ENCODE results near the gene RPL9.
A peak's percentile ranks its signal among the peaks of the same experiment; 100 is the strongest.
"Not testable (repeated sequence)": the region's sequence is repeated elsewhere in the genome, so short reads cannot be mapped to it uniquely, and the experiment has no call there.

The RPL9 gene

GRCh38 chr4:39433878-39434492 is 24.7 kb downstream of the RPL9 start:
- H3K4me3 ChIP-seq (ENCODE audit: low read depth, low read length) = no peak overlapping the region
- DNase-seq (ENCODE audit: low read depth) = no peak

DNA sequence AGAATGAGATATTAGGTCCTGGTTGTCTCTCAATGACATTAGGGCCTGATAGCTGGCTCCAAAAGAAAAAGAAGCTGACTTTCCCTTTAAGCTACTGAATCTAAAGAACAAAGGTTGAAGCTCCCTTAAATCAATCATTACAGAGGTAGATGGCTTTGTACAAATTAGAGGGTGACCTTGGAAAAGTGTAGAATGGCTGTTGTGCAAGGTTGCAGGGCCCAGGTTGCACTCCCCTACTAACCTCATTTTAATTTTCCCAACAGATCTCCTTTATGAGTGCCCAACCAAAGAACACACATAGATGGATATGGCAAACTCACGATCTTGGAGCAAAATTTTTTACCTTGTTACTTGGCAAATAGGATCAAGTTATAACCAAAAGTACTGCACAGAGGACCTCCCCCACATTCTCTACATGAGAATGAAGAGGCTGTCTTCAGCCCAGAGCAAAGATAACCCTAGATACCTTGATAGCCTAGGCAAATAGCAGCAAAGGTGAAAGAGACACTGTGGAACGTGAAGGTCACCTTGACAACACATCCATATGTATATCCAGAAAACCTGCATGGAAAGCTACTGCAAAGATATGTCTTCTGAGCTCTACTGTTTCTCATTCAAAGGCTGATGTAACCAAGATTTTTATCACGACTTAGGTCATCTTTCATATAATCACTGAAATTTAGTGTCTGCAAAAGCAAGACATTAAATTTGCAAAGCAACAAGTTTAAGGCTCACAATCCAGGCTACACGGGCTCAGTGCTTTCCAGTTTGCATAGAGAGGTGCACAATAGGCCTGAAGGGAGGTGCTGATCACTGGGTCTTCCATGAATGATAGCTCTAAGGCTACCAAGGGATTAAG is 29.0 kb downstream of the RPL9 start:
- no peak for DNase-seq (ENCODE audit: low read depth)
- no peak overlapping the region for H3K4me3 ChIP-seq (ENCODE audit: low read depth, low read length)

DNA sequence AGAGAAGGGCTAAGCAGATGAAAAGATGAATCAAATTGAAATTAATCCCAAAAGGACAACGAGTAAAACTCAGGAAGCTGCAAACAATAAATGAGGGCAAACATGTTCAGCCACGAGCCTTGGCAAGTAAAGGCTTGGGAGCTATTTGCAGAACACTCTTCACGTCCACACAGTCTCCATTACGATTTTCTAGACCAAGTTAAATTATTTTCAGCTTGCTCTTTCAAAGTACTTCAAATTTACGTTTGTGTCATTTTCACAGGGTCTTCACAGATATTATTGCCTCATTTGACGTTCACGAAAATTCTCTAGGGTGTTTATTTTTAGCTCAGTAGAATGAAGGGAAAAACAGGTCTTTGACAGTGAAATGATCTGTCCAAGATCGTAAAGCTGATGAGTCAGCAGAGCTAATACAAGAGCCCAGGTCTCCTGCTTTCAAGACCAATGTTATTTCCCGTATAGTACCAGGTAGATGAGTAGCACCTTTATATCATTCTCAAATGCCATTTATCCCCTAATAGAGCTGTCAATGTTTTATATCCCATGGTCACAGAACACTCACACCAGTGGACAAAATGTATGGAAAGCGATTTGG is 31.1 kb downstream of the RPL9 start:
- no peak overlapping the region for H3K4me3 ChIP-seq (ENCODE audit: low read depth, low read length)
- peak; percentile 24 for DNase-seq (ENCODE audit: low read depth)

- no peak overlapping the region for H3K4me3 ChIP-seq (ENCODE audit: low read depth, low read length)
- DNase-seq (ENCODE audit: low read depth) = no peak
These were observed 32.0 kb downstream of the RPL9 start for GRCh38 chr4:39426728-39427127.

GRCh38 chr4:39425297-39425696 is 33.4 kb downstream of the RPL9 start:
- DNase-seq (ENCODE audit: low read depth); H3K4me3 ChIP-seq (ENCODE audit: low read depth, low read length): not testable (repeated sequence)

DNA sequence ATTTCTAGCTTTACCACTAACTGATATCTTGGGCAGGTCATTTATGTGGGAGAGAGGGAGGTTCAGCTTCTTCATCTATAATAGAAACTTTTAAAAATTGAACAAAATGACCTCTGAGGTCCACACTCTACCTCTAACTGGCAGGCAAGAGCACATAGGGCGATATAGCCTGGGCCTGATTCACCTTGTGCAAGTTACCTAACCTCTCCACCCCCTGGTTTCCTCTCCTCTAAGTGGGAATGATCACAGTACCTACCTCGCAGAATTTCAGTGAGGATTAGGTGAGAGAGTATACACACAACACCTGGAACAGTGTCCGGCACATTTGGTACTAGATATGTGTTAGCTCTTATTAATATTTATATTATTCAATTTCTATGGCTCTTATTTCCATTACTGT is 36.5 kb downstream of the RPL9 start:
- DNase-seq (ENCODE audit: low read depth) = no peak
- H3K4me3 ChIP-seq (ENCODE audit: low read depth, low read length) = no peak overlapping the region

DNA sequence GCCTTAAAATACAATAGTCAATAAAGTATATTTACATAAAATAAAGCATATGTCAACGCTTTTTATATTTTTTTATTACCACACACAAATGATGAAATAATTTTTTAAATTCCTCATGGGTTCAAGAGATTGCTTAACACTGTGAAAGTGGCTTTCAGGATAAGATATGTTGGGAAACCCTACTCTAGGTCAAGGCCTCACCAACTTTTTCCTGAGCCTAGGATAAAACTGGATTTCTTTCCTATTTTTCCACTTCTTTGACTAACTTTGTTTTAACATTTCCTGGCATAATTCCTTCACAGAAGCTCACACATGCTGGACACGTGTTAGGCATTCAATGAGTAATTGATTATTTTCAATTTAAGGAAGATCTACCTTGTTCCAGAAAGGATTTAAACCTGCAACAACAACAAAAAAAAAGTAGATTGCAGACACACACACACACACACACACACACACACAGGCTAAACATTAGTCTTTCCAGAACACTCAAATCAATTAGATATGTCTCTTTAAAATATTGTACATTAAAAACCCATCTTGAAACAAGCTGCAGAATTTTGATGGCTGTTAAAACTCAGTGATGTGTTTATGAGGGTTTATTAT is 42.9 kb downstream of the RPL9 start:
- H3K4me3 ChIP-seq (ENCODE audit: low read depth, low read length) = no peak overlapping the region
- DNase-seq (ENCODE audit: low read depth) = no peak

GRCh38 chr4:39411561-39411960 is 47.2 kb downstream of the RPL9 start:
- DNase-seq (ENCODE audit: low read depth) = not testable (repeated sequence)

DNA sequence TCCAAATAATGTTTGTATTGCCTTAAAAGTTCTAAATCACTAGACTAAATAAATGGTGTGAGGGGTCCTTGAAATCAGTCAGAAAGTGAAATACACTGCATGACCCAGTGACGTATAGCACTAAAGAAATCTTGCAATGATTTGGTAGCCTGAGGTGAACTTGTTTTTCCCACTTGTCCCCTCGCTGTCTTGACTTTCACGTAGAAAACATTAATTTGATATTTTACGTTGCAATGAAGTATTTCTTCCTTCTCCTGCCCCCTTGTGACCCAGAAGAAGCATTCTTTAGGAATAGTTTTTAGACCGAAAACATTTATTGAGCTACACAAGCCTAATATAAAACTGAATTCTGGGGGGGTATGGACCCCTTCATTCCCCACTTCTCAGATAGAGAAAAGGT is 48.3 kb downstream of the RPL9 start:
- no peak overlapping the region for H3K4me3 ChIP-seq (ENCODE audit: low read depth, low read length)
- no peak for DNase-seq (ENCODE audit: low read depth)

More at GRCh38 chr4:39411561-39411960, 47.2 kb downstream of the RPL9 start:
- H3K4me3 ChIP-seq (ENCODE audit: low read depth, low read length) = not testable (repeated sequence)

DNA sequence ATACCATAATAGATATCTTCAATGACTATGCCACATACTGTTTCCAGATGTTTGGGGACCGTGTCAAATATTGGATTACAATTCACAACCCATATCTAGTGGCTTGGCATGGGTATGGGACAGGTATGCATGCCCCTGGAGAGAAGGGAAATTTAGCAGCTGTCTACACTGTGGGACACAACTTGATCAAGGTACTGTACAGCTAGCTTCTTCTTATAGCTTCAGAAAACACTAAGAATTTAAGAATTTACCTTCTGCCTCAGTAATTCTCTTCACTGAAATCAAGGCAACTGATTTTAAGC is 51.2 kb downstream of the RPL9 start:
- H3K4me3 ChIP-seq (ENCODE audit: low read depth, low read length) = no peak overlapping the region
- DNase-seq (ENCODE audit: low read depth) = no peak

DNA sequence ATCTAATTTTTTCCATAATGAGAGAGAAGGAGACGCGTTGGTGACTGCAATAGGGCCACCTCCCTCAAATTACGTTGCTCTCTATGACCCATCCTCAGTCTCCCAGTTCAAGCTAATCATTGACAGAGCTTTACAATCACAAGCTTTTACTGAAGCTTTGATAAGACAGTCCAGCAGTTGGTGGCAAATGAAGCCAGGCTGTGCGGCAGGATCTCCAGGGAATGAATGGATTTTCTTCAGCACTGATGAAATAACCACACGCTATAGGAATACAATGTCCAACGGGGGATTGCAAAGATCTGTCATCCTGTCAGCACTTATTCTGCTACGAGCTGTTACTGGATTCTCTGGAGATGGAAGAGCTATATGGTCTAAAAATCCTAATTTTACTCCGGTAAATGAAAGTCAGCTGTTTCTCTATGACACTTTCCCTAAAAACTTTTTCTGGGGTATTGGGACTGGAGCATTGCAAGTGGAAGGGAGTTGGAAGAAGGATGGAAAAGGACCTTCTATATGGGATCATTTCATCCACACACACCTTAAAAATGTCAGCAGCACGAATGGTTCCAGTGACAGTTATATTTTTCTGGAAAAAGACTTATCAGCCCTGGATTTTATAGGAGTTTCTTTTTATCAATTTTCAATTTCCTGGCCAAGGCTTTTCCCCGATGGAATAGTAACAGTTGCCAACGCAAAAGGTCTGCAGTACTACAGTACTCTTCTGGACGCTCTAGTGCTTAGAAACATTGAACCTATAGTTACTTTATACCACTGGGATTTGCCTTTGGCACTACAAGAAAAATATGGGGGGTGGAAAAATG is 51.7 kb downstream of the RPL9 start, which contains the start of gene KLB:
Gene KLB (plus strand): TSS at position 168 of the 821 bp plus-strand sequence. CDS start 20 bp downstream, at position 188.
- peak within 1 kb of the TSS; percentile 6 for H3K4me3 ChIP-seq (ENCODE audit: low read depth, low read length)
- peak; percentile 55 for DNase-seq (ENCODE audit: low read depth)

Data from skeletal muscle cell (primary cell).